GM12873 (cell line): ENCODE data around the gene AK5.

Experiments used
- TF ChIP-seq, protein P1 (sequence below): IDR thresholded peaks from 2 replicates; pipeline ENCODE4 v1.5.1; 2012; ENCODE audit warnings: low read depth, mild to moderate bottlenecking, moderate library complexity, low read length, control low read depth; ENCODE audit not compliant: insufficient read depth; ENCODE audit errors: missing control alignments

The AK5 gene

DNA sequence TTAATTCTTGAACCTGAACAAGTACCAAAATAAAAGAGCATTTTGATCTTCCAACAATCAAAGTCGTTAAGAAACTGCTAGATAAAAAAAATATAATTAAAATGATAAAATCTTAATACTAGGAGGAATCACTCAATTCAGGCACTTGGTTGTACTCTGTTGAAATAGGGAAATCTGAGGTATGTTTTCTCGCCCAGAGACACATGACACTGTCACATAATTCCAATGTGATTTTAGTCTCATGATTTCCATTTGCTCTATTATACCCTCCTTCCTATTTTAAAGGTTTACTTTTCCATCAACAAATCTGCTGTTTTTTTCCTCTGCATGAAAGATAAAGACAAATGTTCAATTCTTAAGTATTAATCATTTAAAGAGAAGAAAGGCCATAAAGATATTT is 303.1 kb downstream of the AK5 start:
- TF ChIP-seq, protein P1, sequence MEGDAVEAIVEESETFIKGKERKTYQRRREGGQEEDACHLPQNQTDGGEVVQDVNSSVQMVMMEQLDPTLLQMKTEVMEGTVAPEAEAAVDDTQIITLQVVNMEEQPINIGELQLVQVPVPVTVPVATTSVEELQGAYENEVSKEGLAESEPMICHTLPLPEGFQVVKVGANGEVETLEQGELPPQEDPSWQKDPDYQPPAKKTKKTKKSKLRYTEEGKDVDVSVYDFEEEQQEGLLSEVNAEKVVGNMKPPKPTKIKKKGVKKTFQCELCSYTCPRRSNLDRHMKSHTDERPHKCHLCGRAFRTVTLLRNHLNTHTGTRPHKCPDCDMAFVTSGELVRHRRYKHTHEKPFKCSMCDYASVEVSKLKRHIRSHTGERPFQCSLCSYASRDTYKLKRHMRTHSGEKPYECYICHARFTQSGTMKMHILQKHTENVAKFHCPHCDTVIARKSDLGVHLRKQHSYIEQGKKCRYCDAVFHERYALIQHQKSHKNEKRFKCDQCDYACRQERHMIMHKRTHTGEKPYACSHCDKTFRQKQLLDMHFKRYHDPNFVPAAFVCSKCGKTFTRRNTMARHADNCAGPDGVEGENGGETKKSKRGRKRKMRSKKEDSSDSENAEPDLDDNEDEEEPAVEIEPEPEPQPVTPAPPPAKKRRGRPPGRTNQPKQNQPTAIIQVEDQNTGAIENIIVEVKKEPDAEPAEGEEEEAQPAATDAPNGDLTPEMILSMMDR = no peak

DNA sequence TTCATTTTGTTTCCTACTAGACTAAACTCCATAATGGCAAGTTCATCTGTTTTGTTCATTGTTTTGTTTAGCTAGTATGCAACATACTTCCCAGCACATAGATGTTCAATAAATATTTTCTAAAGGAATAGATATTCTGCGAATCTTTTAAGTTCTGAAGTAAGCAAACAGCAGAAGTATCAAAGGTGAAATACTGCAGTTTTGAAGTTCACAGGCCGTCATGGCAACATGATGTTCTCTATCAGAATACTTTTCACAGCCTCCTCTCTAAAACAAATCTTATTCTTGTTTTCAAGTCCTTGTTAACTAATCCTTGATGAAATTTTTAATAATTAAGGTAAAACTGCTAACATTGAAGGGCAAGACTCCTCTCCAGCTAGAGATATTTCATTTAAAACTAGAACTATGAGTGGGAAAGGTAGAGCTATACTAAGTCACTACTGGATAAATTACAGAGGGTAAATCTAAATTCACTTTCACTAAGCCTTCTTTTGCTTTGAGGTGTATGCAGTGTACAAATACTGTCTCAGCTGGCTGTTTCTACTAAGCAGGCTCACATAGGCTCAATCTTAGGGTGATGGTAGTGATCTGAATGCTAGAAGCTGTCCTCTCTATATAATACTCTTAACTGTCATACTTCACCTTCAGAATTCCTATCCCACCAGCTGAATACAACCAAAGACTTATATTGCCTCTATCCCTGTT is 303.9 kb downstream of the AK5 start:
- TF ChIP-seq, protein P1 = no peak

- TF ChIP-seq, protein P1 = no peak
Observed at GRCh38 chr1:77589231-77589630, 307.4 kb downstream of the AK5 start.

- TF ChIP-seq, protein P1 = no peak
Observed at GRCh38 chr1:77590651-77591050, 308.8 kb downstream of the AK5 start.

GRCh38 chr1:77592906-77593305 is 311.1 kb downstream of the AK5 start:
- TF ChIP-seq, protein P1 = no peak

DNA sequence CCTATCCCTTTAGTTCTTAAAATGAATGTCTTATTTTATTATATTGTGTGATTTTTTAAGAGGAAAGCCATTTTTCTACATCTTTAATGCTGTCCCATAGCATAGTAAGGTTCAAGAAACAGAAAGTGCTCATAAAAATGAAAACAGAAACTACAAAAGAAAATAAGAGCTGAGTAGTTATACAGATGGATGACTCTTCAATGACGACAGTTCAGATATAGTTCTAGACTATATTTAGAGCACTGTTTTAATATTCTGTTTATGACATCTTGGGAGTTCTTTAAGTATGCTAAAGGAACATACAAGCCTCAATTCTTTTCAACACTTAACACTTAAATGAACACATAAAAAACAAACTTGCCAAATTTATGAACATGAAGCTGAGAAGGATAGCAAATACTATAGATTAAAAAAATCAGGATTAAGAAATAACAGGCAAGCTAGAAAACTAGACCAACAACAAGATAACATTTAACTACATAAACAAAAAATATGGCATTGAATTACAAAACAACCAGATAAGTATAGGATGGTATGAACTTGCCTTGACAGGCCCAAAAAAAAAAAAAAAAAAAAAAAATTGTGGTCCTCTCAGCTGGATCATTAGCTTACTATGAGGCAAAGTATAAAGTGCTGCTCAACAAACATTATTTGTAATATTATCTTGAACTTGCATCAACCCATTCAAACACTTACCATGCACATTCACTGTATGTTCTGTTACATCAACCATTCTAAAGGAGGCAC is 312.7 kb downstream of the AK5 start:
- TF ChIP-seq, protein P1 = no peak

DNA sequence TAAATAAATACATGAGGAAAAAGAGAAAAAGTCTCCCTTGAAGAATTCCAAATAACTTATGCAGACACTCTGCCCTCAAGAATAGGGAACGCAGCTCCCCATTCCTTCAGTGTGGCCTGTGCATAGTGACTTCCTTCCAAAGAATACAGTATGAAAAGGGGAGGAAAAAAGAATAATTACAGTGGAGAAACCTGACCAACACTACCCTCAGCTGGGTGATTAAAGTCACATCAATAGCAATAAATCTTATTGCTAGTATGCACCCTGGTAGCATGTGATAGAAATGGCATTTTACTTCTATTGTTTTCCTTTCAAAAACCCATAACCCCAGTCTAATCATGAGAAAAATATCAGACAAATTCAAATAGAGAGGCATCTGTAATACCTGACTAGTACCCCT is 315.5 kb downstream of the AK5 start:
- TF ChIP-seq, protein P1 = no peak
